ENCODE results near the gene SCRG1.

DNA sequence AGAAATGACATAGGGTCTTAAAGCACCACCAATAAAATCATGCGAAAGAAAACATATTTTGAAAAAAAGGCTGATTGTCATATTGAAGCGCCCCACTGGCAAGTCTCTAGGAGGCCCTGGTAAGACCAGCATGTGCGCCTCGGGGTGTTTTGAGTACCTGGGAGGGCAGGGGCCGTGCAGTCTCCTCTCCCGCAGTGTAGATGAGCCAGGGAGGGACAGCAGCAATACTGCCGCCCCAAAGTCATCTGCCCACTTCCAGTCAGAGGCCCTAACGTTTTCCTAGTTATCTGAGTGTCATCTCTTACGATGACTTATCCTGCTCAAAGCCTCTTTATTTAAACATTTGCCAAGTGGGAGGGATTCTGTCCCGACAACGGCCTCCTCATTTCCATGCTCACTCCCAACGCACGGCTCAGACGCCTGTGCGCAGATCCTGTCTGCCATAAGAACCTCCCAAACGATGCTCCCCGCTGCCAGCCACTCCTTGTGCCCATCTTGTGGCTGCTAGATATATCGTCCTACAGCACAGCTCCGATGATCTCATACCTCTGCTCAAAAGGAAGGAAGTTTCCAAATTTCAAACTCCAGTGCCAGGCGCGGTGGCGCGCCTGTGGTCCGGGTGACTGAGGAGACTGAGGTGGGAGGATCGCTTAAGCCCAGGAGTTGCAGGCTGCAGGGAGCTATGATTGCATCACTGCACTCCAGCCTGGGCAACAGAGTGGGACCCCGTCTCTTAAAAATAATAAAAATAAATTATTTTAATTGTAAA lies 17.2 kb upstream of the SCRG1 start:
- TF ChIP-seq POLR2A (IDR thresholded peaks at IDR 0.05; ENCODE audit: low read depth, low read length) (no peak), TAF1 (IDR thresholded peaks at IDR 0.05; ENCODE audit: borderline replicate concordance, low read depth, low read length) (no peak), POLR2AphosphoS5 (IDR thresholded peaks at IDR 0.05; ENCODE audit: low read depth, low read length) (no peak)
